HG03442 (cell line): ENCODE measurements around the gene CSK.

ENCODE experiments used
- ATAC-seq: cut with Tn5 transposase; IDR thresholded peaks from one replicate; pipeline ENCODE4 v1.9.1; 2021; ENCODE audit warnings: mild to moderate bottlenecking, moderate library complexity; ENCODE audit not compliant: unreplicated experiment

CSK gene

GRCh38 chr15:74786551-74787165 lies 4.8 kb downstream of the CSK start:
- ATAC-seq = no peak

- ATAC-seq = peak; percentile 41
Measured at GRCh38 chr15:74787251-74788041, 5.6 kb downstream of the CSK start.

GRCh38 chr15:74788042-74788682 lies 6.3 kb downstream of the CSK start:
- ATAC-seq = no peak

- no peak for ATAC-seq
Measured at GRCh38 chr15:74788683-74789151, 6.8 kb downstream of the CSK start.

GRCh38 chr15:74789171-74789631 lies 7.3 kb downstream of the CSK start:
- ATAC-seq = no peak

GRCh38 chr15:74789741-74790079 lies 7.8 kb downstream of the CSK start:
- ATAC-seq = no peak

GRCh38 chr15:74790080-74790916 lies 8.4 kb downstream of the CSK start:
- no peak for ATAC-seq

GRCh38 chr15:74791007-74791406 lies 9.1 kb downstream of the CSK start:
- ATAC-seq = no peak

GRCh38 chr15:74791667-74792066 lies 9.8 kb downstream of the CSK start:
- no peak for ATAC-seq

- no peak for ATAC-seq
Measured at GRCh38 chr15:74792227-74793016, 10.5 kb downstream of the CSK start.

GRCh38 chr15:74793135-74794028 lies 11.5 kb downstream of the CSK start:
- ATAC-seq = no peak

- ATAC-seq = no peak
Measured at GRCh38 chr15:74794248-74794969, 12.5 kb downstream of the CSK start.

GRCh38 chr15:74794970-74795349 lies 13.1 kb downstream of the CSK start:
- ATAC-seq = no peak

GRCh38 chr15:74795966-74796625 lies 14.2 kb downstream of the CSK start:
- ATAC-seq = no peak

GRCh38 chr15:74798388-74799254 lies 16.7 kb downstream of the CSK start:
- ATAC-seq = no peak

GRCh38 chr15:74799255-74799855 lies 17.5 kb downstream of the CSK start:
- ATAC-seq = no peak
